Measurements from ENCODE around the gene FAM168B.

DNA sequence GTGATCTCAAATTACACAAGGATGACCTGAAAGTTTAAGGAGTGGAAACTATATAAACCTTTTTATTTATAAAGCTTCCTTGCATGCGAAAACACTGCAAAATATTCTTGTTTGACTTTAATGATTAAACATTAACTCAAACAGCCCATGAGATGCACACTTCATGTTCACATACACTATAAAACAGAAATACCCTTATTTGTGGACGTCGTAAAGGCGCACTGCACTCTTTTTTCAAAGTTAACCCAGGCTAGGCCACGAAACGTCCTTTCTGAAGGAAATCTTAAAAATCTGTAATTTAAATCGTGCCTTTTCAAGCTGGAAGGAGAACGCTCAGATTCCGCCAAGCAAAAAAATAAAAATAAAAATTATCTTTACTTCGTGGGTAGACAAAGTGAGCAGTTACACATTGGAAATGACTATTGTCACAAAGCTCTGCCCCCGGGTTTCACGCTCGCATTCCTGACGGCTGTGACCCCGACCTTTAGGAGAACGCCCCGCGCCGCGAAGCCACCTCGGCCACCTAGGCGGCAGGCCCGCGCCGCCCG lies 728 bp downstream of the FAM168B start:
- TF ChIP-seq RARB (CRISPR knock-in tag; IDR thresholded peaks at IDR 0.05) (no peak), KDM1A (IDR thresholded peaks at IDR 0.05; ENCODE audit: low read depth) (no peak), MAZ (IDR thresholded peaks at IDR 0.05; ENCODE audit: borderline replicate concordance, low read depth, low read length) (no peak), POLR2A (IDR thresholded peaks at IDR 0.05; ENCODE audit: low read length) (no peak)
- TF ChIP-seq, protein P1, sequence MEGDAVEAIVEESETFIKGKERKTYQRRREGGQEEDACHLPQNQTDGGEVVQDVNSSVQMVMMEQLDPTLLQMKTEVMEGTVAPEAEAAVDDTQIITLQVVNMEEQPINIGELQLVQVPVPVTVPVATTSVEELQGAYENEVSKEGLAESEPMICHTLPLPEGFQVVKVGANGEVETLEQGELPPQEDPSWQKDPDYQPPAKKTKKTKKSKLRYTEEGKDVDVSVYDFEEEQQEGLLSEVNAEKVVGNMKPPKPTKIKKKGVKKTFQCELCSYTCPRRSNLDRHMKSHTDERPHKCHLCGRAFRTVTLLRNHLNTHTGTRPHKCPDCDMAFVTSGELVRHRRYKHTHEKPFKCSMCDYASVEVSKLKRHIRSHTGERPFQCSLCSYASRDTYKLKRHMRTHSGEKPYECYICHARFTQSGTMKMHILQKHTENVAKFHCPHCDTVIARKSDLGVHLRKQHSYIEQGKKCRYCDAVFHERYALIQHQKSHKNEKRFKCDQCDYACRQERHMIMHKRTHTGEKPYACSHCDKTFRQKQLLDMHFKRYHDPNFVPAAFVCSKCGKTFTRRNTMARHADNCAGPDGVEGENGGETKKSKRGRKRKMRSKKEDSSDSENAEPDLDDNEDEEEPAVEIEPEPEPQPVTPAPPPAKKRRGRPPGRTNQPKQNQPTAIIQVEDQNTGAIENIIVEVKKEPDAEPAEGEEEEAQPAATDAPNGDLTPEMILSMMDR (IDR thresholded peaks at IDR 0.05): no peak

Measured in A549 (cell line).